Pancreas (tissue), 10 donors: ENCODE measurements around the gene GCM1. TPM values are rescaled to one million over a fixed set of nuclear protein-coding genes. Genes with fewer than 3 reads are reported as not detected.

ENCODE experiments used
- ATAC-seq, 4 donors: fragments of 200-7000 bp; cut with Tn5 transposase; one replicate each; pipeline versions ENCODE4 v1.8.0 to v1.9.1; 2020; ENCODE audit warnings: mild to moderate bottlenecking in 4 of 4, moderate library complexity in 4 of 4
- DNase-seq, 6 donors: peaks; one replicate each; pipeline ENCODE4 v3.0.0-alpha.2; 2020
- FAIRE-seq: peaks from 2 replicates; lab custom pipeline; 2012; peaks lifted over from hg19 to GRCh38; lab: Jason Lieb, UNC
- H3K27ac ChIP-seq, 4 donors: fragments of 200-600 bp; sonication (generic); 1 replicate in 3 of 4; 2 replicates in 1 of 4; pipeline versions ENCODE4 v1.5.0 to v1.8.0; 2020
- H3K27me3 ChIP-seq, 4 donors: fragments of 200-600 bp; one replicate each; pipeline ENCODE4 v1.8.0; 2021
- H3K36me3 ChIP-seq, 3 donors: fragments of 200-600 bp; sonication (generic) in 1 of 3; one replicate each; pipeline versions ENCODE4 v1.5.0 to v1.8.0; 2020 to 2021
- H3K4me1 ChIP-seq, 3 donors: fragments of 200-600 bp; one replicate each; pipeline ENCODE4 v1.8.0; 2021
- H3K4me3 ChIP-seq, 4 donors: fragments of 200-600 bp; sonication (generic) in 2 of 4; one replicate each; pipeline versions ENCODE4 v1.5.0 to v1.8.0; 2020 to 2021
- H3K9me3 ChIP-seq, 4 donors: fragments of 200-600 bp; one replicate each; pipeline ENCODE4 v1.8.0; 2021
- WGBS, 2 donors: extraction: QIAGEN DNeasy Blood & Tissue Kit; methylation state at CpG; one replicate each; pipeline ENCODE4 v1.1.7; 2013; 5-methylcytosine and 5-hydroxymethylcytosine counted together
- intact Hi-C, 3 donors: fragments of 100-400 bp; cut with DNase I; formaldehyde crosslinking; loops; one replicate each; pipeline versions ENCODE4 v1.11.1 to v1.14.2; 2022
- polyA plus RNA-seq, 2 donors: library from polyadenylated mRNA; stranded (reverse); fragments of 200-250 nt; gene quantifications; one replicate each; pipeline ENCODE4 v1.2.3, GENCODE V29; 2013
- total RNA-seq, 6 donors: library from RNA; stranded (reverse); fragmentation: NEBNext Ultra II Directional in 4 of 6; extraction: Animal tissue kit (Norgen Biotek cat#: 25700) in 4 of 6; gene quantifications; one replicate each; pipeline versions ENCODE4 v1.2.1 to v1.2.4, GENCODE V29; 2021 to 2023
- TF ChIP-seq, protein P1 (sequence below), 4 donors: fragments of 200-600 bp; sonication (generic) in 3 of 4; IDR thresholded peaks; one replicate each; pipeline versions ENCODE4 v1.5.0 to v1.8.0; 2021; ENCODE audit warnings: antibody characterized with exemption in 4 of 4
- donor health status: healthy with polysubstance abuse.
- donor health status: DM: no; HTN: no; CAD: no; lungs with moderate emphysema.
- donor health status: DM: no; HTN: no; CAD: no.
- donor health status: control.
- donor health status: control.
- donor health status: Bipolar disorder and iron deficiency.
- donor health status: DM: yes; HTN: yes; CAD: no.
- donor health status: DM: no; HTN: no; CAD: no.
- donor health status: DM: no; HTN: no; CAD: no.
- donor health status: DM: yes; HTN: yes; CAD: no.

Gene GCM1
- total and polyA plus RNA-seq, 8 donors: not detected

DNA sequence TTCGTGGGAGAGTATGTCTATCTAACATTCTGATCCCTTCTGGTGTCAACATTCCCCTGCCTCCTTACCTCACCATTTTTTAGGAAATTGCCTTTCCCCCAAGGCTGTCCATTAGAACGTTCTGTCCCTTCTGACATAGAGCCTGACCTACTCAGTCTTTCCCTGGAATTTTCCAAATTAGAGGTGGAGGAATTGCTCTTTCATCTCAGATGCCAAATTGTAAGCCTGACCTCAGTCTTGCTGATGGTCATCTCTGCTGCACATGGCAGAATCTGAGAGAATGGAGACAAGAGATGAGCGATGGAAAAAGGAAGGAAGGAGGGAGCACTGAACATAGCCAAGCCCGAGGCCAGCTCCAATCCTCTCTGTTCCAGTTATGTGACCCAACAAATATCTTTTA is 5.4 kb upstream of the GCM1 start:
- no peaks in the 10 kb centered on the region for H3K4me1 ChIP-seq
- no peak overlapping the region for H3K4me3 ChIP-seq
- no peaks in the 10 kb centered on the region for H3K36me3 ChIP-seq
- H3K9me3 ChIP-seq: no peaks in the 10 kb centered on the region
- no peak for FAIRE-seq
- no peak for ATAC-seq
- no peaks in the 10 kb centered on the region for H3K27me3 ChIP-seq
- TF ChIP-seq, protein P1, sequence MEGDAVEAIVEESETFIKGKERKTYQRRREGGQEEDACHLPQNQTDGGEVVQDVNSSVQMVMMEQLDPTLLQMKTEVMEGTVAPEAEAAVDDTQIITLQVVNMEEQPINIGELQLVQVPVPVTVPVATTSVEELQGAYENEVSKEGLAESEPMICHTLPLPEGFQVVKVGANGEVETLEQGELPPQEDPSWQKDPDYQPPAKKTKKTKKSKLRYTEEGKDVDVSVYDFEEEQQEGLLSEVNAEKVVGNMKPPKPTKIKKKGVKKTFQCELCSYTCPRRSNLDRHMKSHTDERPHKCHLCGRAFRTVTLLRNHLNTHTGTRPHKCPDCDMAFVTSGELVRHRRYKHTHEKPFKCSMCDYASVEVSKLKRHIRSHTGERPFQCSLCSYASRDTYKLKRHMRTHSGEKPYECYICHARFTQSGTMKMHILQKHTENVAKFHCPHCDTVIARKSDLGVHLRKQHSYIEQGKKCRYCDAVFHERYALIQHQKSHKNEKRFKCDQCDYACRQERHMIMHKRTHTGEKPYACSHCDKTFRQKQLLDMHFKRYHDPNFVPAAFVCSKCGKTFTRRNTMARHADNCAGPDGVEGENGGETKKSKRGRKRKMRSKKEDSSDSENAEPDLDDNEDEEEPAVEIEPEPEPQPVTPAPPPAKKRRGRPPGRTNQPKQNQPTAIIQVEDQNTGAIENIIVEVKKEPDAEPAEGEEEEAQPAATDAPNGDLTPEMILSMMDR (IDR thresholded peaks at IDR 0.05): no peak
- intact Hi-C loops: no loop called here
- H3K27ac ChIP-seq: no peak overlapping the region
- DNase-seq: no peak
- 58 to 63% methylated on average over 4 of the region's 4 CpGs for WGBS, 2 donors

DNA sequence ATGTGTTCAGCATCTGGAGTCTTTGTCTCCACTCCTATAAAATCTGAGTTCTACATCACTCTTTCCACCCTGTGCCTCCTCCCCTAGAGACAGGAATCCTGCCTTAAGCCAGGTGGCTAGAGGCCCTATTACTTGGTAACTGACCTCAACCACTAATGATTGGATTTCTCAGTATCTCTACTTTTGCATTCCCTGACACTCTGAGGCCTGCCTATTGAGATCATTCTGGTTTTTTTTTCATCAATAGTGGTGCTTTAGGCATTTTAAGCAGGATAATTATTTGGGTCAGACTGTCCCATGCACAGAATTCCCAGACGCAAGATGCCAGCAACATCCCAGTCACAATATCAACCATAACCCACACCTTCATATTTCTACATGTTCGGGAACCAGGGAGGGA is 3.9 kb upstream of the GCM1 start:
- FAIRE-seq (no peak), ATAC-seq (no peak), DNase-seq (no peak)
- Histone ChIP-seq H3K27ac (no peak overlapping the region), H3K4me1 (no peaks in the 10 kb centered on the region), H3K4me3 (no peak overlapping the region), H3K27me3 (no peaks in the 10 kb centered on the region), H3K9me3 (no peaks in the 10 kb centered on the region), H3K36me3 (no peaks in the 10 kb centered on the region)
- 82 to 91% methylated on average over 2 of the region's 2 CpGs for WGBS, 2 donors
- intact Hi-C loops: no loop called here
- TF ChIP-seq, protein P1 (IDR thresholded peaks at IDR 0.05): no peak

DNA sequence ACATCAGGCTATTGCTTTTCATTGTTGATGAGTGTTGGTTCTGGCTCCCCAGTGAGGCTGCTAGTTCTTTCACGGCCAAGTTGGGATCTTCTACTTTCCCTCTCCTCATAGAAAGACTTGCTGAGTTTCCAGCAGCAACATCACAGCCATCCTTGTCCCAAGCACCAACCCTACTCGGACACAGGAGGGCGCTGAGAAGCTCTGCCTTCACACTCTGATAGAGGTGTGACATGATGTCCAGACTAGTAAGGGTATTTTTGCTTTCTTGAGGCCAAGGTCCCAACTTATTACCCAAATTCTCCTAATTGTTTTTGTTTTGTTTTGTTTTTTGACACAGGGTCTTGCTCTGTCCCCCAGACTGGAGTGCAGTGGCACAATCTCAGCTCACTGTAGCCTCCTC is 3.0 kb upstream of the GCM1 start:
- Histone ChIP-seq H3K36me3 (no peaks in the 10 kb centered on the region), H3K4me1 (no peaks in the 10 kb centered on the region), H3K9me3 (no peaks in the 10 kb centered on the region), H3K27me3 (no peaks in the 10 kb centered on the region), H3K4me3 (no peak overlapping the region), H3K27ac (no peak overlapping the region)
- TF ChIP-seq, protein P1 (IDR thresholded peaks at IDR 0.05): no peak
- intact Hi-C loops: no loop called here
- no peak for ATAC-seq
- no peak for FAIRE-seq
- no peak for DNase-seq
- WGBS, 2 donors: 29 to 35% methylated on average over 3 of the region's 3 CpGs

DNA sequence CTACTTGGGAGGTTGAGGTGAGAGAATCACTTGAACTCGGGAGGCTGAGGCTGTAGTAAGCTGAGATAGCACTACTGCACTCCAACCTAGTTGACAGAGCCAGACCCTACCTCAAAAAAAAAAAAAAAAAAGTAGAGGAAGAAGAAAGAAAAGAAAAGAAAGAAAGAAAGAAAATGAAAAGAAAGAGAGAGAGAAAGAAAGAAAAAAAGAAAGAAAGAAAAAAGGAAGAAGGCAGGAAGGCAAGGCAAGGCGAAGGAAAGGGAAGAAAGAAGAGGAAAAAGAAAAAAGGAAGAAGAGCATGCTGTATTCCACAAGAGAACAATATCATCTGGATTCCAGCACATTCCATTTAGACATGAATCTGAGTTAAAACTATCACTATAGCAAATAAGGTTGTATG is 3.8 kb downstream of the GCM1 start:
- TF ChIP-seq, protein P1 (IDR thresholded peaks at IDR 0.05): no peak
- H3K4me3 ChIP-seq: no peak overlapping the region
- H3K9me3 ChIP-seq: no peaks in the 10 kb centered on the region
- FAIRE-seq (no peak), DNase-seq (no peak), ATAC-seq (no peak)
- H3K36me3 ChIP-seq: no peaks in the 10 kb centered on the region
- H3K27ac ChIP-seq: no peak overlapping the region
- 77 to 79% methylated on average over 2 of the region's 2 CpGs for WGBS, 2 donors
- H3K4me1 ChIP-seq: no peaks in the 10 kb centered on the region
- intact Hi-C loops: no loop called here
- H3K27me3 ChIP-seq: no peaks in the 10 kb centered on the region

DNA sequence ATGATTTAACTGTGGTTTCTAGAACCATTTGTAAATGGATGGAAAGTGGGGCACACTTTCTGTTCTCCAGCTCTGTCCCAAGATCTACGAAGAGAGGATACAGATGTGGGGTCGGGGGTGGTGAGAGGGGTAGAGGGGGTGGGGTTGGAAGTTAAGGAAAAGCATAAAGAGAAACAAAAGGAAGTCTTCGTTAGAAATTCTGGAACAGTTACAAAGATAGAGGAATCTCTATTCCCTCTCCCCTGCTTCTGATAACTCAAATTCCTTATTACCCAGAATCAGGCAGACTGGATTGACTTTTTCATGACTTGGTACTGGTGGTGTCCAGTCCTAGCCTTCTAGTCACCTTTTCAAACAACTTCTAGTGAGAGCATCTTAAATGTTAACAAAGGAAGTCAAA is 4.9 kb downstream of the GCM1 start:
- ATAC-seq: no peak
- WGBS, 2 donors: 47 to 51% methylated on average over 3 of the region's 3 CpGs

More for the DNA sequence above, 4.9 kb downstream of the GCM1 start:
- H3K9me3 ChIP-seq: no peaks in the 10 kb centered on the region
- H3K36me3 ChIP-seq: no peaks in the 10 kb centered on the region
- H3K27me3 ChIP-seq: no peaks in the 10 kb centered on the region
- FAIRE-seq: no peak
- DNase-seq: no peak
- TF ChIP-seq, protein P1 (IDR thresholded peaks at IDR 0.05): no peak
- H3K27ac ChIP-seq: no peak overlapping the region
- intact Hi-C loops: no loop called here
- H3K4me1 ChIP-seq: no peaks in the 10 kb centered on the region
- no peak overlapping the region for H3K4me3 ChIP-seq
